Activated CD8-positive, alpha-beta memory T cell treated with anti-CD3 and anti-CD28 coated beads, Interleukin-2, amount 50 U/mL, for 48 hours (primary cell): ENCODE measurements around the gene MELTF.

Experiments
- DNase-seq: peaks from one replicate; pipeline ENCODE4 v3.0.0-alpha.2; 2020

The MELTF gene

DNA sequence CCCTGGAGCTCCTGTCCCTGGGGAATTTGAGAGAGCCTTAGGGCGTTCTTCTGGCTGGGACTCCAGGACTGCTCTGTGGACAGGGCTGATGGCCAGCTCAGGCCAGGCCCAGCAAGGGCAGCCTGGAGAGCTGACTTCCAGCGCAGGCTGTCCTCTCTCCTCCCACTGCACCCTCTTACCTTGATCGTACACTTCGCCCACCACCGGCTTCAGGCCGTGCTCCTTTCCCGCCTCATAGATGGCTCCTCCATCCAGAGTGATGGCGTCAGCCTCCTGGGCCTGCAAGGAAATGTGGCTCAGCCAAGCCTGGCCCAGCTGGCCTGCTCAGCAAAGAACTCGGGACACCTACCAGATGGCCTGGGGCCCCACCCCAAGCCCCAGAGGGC, 3.1 kb downstream of the MELTF start:
- no peak for DNase-seq

DNA sequence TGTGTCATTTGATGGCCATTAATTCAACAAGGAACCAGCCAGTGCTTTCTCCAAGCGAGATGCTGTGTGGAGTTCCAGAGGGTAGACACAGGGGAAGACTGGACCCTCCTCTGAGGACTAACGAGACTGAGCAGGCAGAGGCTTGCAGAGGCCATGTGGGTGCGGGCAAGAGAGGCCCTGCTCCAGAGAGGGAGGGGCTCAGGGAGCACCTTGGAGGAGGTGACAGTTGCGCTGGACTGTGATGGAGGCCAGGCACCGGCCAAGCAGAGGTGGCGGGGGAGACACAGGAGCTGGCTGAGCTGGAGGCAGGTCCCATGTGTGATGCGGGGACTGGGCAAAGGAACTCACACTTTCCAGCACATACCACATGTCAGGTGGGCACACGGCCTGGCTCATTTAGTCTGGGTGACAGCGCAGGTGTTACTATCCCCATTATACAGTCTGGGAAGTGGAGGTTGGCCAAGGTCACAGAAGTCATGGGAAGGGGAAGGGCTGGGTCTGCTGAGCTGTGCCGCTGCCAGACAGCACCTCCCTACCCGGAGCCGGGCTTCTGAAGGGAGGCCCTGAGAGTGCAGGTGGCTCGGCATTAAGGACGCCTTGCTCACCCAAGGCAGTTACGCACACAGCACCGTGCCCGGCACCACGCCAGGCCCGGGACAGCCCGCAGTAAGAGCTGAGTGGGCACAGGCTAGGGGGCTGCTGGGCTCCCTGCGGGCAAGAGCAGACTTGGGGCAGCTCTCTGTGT, 3.7 kb downstream of the MELTF start:
- no peak for DNase-seq

DNA sequence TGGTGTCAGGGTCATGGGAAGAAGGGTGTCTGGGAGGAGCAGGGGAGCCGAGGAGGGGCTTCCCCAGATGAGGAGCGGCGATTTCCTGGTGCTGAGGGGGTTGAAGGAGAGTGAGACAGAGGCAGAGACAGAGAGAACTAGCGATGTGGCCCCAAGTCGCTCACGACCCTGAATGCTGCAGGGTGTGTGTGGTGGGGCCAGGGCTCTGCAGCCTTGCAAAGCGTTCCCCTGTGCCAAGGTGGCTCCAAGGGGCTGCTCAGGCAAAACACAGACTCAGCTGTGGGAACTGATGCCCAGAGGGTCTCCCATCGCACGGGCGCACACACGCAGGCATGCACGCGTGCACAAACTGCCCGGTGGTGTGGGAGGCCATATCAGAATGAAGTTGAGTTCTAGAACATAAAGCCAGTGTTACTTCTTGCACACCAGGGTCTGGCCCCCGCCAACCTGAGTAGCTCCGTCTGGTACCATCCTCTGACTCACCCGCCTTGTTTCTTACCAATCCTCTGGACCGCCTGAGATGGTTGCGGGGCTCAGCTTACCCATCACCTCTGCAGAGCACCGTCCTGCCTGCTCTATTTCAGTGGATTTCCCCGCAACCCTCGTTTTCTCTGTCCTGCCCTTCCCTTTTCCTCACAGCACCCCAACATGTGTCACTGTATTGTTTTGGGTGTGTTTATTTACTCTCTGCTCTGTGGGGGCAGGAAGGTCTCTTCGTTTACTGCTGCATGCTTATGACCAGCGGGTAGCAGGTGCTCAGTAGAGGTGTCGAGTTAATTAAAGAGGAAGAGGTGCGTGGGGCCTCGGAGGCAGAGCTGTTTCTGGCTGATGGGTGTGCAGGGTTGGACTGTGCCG, 4.5 kb downstream of the MELTF start:
- DNase-seq = no peak

DNA sequence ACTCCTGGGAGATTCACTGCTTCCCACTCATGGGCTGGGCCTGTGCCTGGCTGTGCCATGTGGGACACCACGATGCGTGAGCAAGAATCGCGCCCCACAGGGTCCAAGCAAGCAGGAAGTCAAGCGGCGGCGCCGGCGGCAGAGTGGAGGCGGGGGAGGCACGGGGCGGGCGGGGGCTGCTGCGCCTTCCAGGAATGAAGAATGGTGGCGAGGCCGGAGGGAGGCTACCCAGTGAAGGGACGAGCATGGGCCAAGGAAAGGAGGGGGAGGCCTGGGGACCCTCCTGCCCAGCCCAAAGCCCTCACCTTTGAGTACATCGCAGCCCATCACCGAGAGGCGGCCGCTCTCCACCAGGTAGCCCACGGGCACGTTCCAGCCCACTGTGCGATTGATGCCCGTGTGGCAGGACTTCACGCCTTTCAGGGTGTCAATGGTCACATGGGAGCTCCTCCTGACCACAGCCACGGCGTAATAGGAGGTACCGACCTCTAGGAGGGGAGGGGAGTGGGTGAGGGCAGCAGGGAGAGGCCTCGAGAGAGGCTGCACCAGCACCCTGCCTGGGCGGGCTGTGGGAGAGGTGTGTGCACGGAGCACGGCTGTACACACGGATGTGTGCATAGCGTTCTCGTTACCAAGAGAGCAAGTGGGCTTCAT, 5.5 kb downstream of the MELTF start:
- no peak for DNase-seq

DNA sequence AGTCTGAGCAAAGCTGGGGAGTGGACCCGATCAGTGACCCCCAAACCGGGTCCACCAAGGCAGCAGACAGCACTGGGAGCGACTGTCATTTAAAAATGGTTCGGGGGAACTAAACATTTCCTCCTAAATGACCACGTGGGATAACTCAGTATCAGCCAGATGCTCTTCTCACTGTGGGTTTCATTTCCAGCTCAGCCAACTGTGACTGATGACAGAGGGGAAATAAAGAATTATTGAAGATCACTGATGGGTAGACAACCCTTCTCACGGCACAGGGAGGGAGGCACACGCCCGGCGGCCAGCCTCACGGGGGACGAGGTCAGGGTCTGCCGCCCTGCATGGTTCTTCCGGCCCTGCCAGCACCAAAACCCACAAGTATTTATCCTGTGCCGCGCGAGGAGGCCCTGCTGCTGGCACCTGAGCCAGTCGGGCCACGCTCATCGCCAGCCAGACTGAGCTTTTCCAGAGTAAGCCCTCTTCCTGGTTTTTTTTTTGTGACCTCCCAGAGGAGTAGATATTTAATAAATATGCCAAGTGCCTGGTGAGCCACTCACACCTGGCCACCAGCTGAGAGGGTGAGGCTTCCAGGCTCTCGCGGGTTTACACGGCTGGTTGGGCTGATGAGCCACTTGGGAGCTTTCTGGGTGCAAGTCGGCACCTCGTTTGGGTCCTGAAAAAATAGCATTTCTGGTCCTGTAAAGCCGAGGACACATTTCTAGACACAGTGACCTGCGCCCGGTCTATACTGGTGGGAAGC, 6.2 kb downstream of the MELTF start:
- no peak for DNase-seq

DNA sequence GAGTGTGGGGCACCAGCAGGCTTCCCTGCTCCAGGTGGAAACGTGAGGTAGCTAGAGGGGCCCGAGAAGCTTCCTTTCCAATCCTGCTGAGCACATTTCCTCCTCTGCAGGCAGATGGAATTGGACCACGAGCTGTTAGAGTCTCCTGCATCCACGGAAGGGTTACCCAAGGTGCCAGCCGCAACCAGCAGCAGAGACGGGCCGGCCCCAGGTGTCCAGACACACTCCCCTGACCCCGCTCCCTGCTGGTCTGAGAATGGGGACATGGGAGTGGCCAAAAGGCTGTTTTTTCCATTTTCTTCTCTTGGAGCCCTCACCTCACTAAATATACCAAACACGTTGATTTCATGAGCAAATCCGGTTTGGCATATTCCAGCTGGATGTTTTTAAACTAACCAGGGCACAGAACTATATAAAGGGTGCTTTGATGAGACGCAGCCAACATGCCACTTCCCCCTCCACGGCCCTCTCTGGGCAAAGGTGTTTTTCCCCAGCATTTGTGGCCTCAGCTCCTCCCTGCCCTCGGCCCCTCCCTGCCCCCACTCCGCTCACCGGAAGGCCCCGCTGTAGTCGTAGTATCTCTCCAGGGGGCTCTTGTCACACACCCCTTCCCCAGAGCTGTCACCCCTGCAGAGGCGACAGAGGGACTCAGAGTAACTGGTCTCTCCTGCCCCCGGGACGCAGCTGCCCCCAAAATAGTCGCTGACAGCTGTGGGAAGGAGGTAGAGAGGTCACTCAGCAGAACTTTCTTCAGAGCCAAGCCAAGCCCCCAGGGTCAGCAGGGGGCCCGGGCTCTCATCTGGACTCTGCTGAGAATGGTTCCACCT, 7.0 kb downstream of the MELTF start:
- no peak for DNase-seq

DNA sequence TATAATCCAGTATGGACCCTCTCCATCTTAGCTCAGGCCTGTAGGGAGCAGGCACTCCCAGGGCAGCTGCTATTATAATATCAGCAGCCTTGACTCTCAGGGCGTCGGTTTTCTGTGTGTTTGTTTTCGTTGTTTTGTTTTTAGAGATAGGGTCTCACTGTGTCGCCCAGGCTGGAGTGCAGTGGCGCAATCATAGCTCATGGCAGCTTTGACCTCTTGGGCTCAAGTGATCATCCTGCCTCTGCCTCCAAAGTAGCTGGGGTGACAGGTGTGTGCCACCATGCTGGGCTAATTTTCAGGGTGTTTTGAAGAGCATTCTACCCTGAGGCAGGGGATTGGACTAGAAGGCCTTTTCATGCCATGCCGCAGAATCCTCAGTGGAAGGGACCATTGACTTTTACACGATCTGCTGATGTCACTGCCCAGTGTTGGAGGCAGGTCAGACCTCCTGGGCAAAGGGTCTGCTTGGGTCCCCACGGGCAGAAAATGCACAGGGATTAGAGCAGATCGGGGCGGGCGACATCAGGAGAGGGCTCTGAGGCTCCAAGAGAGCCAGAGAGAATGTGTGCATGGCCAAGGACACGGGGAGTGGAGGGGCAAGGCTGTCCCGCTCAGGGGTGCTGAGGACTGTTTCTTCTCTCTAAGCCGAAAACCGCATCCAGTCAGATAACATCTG, 7.8 kb downstream of the MELTF start:
- DNase-seq = no peak

DNA sequence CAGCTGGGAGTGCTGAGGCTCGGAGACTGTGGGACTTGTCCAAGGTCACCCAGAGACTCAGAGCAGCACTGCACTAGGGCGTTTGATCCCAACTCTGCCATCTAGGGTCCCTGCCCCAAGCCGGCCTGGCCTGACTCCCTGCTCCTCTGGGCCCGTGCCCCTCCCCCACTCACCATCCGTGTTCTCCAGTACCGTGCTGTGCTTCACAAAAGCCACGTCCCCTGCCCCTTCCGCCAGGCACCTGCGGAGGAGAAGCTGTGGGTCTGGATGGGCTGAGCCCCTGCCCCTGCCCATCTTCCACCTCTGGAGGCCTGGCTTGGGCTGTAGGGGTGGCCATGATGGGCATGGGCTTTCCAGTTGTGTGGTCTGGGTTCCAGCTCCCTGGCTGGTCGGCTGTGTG, 8.4 kb downstream of the MELTF start:
- no peak for DNase-seq

DNA sequence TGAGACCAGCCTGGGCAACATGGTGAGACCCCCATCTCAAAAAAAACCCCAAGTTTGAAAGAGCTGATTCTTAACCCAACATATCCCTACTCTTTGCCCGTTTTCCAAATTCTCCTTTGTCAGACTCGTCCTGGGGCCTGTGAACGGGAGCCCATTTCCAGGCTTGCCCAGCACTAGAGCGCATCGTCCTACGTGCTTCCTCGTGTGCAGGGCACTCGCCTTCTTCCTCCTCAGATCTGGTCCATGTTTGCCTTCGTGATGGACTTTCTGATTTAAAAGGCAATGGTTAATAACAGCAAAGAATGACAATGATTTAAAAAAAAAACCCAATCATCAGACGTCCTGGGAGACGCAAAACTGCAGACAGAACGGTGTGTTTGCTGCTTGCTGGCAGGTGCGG, 10.1 kb downstream of the MELTF start:
- DNase-seq = no peak

DNA sequence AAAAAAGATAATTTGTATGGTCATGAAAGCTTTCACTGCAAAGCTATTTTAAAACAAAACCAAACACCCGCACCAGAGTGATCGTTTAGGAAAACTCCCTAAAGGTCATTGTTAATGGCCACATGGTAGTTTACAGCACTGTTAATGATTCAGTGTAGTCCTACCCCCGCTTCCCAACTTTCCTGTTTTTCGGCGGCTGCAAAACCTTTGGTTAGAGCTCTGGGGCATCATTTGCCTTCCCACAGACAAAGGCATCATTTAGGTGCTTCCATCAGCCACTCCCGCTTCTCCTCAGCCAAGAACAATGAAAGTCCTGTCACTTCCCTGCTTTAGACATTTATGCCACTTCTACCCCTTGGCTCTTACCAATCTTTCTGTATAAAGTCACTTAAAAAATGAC, 10.6 kb downstream of the MELTF start:
- DNase-seq = no peak

DNA sequence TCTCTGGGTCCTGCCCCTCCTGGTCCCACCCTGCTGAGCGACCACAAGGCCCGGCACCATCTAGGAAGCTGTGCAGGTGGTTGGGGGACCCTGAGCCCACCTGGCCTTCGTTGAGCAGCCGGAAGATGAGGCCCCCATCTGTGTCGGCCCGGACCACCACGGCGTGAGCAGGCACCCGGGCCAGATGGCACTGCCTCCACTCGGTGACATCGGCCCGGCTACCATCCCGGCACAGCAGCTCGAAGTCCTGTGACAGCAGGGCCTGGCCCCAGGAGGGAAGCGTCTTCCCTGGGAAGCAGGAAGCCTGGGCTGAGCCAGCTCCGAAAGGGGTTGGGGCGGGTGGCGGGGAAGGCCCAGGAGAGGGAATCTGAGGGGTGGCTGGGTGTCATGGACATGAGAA, 12.6 kb downstream of the MELTF start:
- no peak for DNase-seq

DNA sequence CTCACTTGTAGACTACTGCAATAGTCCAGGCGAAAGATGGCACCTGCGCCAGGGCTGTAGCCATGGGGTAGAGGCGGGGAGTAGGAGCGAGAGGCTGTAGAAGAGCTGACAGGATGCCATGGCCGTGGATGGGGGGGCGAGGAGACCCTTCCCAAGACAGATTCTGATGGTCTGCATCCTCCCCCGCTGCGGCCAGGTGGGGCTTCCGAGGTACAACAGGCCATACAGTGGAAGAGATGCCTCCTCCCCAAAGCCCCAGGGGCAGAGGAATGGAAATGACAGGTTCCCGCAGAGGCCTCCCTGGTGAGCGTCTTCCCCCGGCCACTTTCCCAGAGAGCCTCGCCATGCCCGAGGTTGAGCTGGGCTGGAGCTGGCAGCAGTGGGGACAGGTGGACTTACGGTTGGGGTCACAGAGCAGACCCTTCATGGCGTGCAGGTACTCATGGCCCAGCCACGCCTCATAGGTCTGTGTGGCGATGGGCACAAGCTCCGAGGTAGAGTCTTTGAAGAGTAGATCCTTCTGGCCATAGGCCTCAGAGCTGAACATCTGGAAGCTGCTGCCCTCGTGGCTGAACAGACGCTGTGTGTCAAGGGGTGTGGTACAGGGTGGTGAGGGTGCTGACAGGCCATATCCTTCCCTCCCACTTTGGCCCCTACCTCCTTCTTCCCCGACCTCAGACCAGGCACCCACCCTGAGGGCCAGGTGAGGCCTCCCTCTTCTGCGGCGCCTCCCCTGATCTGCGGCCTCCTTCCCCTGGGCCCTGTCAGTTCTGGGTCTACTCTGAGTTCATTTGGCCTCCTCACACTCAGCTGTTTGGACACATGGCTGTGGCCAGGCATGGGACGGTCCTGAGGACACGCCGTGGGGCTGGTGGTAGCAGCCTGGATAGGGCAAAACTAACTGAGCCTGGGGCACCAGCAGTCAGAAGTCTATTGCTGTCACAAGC, 13.6 kb downstream of the MELTF start:
- no peak for DNase-seq

DNA sequence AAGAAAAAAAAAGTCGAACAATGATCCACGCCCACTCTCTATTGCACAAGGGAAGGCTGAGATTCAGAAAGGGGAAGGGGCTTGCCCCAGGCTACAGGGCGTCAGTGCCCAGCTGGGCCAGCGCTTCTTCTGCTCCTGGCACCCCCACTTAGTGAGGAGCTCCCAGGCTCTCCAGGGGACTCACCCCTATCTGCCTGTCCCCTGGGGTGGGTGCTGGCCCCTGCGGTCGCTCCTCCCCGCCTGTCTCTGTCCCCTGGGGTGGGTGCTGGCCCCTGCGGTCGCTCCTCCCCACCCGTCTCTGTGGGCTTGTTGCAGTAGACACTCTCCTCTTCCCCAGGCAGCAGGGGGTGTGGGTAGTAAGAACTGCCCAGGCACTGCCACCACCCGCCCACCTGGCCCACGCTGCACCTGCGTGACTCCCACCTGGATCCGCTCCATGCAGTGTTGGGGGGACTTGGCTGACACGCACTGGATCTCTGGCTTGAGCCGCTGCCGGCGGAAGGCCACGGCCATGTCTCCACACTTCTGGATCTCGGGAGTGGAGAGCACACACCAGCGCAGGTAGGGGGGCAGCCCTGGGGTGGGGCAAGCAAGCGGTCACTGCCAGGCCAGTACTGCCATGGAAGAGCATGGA, 14.6 kb downstream of the MELTF start:
- no peak for DNase-seq

DNA sequence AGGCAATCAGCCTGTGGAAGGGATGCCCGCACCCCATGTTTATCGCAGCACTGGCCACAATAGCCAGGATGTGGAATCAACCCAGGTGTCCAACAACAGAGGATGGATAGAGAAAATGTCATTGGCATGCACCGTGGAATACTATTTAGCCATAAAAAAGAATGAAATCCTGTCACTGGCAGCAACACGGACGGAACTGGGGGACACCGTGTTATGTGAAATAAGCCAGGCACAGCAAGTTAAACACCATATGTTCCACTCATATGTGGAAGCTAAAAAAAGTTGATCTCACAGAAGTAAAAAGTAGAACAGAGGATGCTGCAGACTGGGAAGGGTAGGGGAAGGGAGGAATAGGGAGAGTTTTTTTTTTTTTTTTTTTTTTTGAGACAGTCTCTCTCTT, 15.6 kb downstream of the MELTF start:
- no peak for DNase-seq

DNA sequence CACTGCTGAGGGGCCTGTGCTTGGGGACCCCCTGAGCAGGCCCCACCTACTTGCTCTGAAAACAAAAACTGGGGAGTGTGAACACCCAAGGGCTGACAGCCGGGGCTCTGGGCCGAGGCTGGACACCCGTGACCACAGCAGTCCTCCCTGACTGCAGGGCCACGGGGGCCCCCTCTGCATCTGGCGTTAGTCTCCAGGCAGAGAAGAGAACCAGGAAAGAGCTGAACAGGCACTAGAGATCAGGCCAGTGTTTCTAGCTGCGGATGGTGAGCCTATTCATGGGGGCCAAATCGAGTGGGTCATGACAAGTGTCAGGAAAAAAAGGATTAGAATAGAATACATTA, 17.1 kb downstream of the MELTF start:
- DNase-seq = no peak

DNA sequence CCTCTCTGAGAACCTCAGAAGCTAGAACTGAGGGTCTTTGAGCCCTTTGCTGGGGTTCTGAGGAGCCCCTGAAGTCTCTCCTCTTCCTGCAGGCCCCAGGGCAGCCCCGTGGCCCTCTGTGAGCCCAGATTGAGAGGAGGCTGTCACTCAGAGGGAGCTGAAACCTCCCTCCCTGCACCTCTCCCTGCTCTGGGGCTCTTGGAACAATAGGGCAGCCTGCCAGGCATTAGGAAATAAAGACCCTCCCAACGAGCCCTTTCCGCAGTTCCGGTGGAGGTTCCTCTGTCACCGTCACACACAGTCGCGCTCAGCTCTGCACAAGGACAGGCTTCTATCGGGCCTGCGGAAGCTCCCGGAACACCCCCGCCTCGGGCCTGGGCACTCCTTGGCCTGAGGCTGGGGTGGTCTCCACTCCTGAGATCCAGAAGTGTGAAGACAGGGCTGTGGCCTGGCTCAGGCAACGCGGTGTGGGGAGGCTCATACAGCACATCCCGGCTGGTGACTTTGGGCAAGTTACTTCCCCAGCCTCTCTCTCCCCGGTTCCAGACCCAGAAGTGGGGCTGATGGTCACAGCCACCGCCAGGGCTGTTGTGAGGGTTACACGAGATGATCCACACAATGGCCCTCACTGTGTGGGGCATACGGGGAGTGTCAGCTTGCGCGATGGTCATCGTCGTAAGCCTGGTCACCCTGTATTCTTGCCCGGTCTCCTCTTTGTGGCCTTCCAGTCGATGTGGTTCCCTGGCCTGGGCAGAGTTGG, 17.7 kb downstream of the MELTF start:
- DNase-seq = no peak

DNA sequence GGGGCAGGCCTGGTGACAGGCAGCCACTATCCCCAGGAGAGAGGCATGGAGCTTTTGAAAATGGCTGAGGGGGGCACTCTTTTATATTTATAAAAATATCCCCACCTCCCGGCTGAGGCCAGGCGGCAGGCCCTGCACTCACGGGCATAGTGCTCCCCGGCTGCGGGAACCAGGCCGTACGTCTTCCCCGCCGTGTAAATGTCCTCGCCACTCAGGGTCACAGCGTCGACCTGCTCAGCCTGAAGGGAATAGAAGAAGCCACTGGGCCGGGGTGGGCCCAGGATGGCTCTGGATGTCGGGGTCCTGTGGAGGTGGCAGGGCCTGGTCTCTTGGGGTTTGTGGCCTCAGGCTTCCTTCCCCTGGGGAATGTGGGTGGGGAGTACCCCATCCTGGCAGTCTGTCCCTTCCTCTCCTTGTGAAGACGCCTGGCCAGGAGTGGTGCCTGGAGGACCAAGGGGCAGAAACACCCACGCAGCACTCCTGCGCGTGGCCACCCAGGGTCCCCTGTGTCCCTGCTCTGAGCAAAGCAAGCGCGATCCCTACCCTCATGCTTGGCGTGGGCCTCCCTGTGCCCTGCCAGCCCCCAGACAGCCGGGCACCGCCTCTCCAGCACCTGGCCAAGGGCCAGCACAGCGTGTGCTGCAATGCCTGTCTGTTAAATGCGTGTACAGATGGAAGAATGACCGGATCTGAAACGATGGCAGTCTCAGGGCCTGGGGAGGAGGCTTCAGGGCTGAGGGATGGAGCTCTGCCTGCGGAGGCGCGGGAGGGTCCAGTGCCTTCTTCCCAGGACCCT, 18.9 kb downstream of the MELTF start:
- DNase-seq = no peak

DNA sequence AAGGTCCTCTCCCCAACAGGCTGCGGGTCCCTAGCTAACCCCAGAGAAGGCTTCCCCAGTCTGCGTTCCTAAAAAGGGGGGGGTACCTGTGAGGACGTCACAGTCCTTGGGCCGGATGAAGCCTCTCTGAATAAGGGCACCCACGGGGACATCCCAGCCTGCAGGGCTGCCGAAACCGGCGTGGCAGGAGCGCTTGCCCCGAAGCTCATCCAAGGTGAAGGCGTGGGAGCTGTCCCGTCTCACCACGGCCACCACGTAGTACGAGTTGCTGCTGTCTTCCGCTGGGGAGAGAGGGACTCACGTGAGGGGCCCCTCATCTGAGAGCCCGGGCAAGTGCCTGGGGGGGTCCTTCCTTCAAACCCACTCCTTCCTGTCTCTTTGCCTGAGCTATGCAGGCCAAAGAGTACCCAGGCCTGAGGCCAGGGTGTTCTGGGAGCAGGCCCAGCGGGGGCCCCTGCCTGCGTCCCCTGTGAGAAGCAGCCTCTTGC, 20.0 kb downstream of the MELTF start:
- DNase-seq = no peak
